Hematopoietic multipotent progenitor cell treated with erythropoietin and hydrocortisone succinate and interleukin-3 and kit ligand, for 15 days (in vitro differentiated cells): ENCODE data around the gene CCDC192.

Source experiments
- DNase-seq: peaks from one replicate; pipeline ENCODE4 v3.0.0-alpha.2; 2015; ENCODE audit warnings: low spot score

Gene CCDC192

GRCh38 chr5:127810707-127811490, 107.7 kb downstream of the CCDC192 start:
- DNase-seq = no peak

GRCh38 chr5:127812570-127812969, 109.4 kb downstream of the CCDC192 start:
- DNase-seq = no peak

DNA sequence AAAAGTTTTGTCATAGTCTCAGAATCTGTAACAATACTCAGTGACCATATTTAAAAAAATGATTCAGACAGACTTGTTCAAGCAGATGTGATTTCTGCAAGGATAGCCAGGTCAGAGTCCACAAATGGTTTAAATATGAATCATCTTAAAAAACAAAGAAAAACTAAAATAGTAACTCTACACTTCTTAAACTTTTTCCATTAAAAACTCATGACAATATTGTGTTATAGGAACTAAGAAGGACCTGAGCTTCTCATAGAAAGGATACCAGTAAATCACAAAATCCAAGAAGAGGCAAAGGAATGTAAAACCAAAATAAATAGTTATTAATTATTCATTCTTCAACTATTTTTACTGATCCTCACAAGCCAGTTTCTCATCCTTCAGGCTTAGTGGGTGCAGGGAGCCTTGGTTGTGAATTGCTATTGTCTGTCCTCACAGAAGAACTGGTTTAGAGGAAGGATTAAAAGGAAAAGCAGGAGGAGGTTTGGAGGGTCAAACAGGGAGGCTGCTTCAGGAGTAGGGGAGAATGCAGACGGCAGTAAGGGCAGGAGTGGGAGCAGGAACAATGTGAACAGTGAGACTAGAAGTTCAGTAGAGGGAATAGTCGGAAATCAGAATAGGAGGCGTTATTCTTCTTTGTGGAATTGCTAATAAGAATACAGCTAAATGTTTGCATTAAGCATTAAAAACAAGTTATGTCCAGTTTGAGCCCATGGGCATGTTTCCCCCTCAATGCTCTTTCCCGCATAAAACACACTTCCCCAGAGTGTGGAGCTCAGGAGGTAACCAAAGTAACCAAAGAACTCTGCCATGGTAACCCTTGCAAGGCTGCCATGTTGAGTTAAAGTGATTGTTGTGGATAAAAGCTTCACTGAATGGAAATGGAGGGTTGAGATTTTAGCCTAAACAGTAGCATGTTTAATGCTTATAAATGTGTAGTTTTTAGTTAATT, 110.7 kb downstream of the CCDC192 start:
- DNase-seq = no peak

- DNase-seq = no peak
Measured at GRCh38 chr5:127814588-127814973, 111.4 kb downstream of the CCDC192 start.

DNA sequence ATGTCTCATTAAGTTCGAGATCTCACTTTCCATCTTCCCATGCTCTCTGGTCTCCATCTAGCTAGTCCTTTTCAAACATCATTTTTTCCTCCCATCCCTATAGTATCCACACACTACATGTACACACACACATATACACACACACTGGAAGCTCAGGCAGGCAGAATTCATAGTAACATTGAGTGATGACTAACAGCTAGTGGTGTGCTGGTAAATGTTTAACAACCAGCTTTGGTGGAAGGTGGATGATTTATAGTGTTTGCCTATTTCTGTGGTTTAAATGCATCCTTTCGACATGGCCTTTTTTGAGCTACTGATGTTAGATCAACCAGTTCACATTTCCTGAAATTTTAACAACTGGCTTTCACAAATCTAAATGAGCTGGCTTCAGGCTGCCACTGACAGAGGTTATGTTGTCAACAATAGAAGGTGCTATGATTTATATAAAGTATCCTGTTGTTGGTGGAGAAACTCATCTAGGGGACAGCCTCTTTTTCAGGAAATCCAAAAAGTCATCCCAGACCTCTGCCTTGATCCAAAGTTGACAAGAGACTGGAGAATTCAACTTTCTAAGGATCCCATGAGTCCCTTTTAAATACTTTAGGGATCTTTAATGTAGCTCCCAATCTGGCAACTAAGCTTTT, 117.8 kb downstream of the CCDC192 start:
- DNase-seq = no peak

- no peak for DNase-seq
Measured at GRCh38 chr5:127821896-127822295, 118.7 kb downstream of the CCDC192 start.

GRCh38 chr5:127824126-127824525, 120.9 kb downstream of the CCDC192 start:
- DNase-seq = no peak

DNA sequence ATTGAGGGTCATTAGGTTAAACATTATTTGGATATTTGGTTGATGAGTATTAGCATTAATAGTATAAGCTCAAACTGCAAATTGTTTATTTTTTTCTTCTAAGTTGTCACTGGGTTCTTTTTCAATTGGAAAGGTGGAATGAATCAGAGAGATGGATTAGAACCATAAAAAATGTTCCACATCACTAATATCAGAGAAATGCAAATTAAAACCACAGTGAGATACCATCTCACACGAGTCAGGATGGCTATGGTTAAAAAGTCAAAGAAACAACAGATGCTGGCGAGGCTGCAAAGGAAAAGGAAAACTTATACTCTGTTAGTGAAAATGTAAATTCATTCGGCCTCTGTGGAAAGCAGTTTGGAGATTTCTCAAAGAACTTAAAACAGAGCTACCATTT, 122.8 kb downstream of the CCDC192 start:
- no peak for DNase-seq

DNA sequence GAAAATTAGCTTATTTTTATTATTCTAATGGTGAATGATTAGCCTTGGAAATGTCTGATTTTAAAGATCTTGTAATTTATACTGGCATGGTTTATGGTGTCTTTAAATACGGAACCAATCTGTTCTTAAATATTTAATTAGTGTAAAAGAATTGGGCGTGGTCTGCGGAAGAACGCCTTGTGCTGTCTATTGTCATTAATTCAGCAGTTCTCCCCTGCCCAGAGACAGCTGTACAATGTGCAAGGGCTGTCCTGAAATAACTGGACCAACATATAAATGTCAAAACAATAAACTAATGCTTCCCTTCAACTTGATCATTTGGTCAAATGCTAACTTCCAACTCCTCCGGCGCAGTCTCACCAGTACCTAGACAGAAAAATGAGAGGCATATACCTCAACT, 124.3 kb downstream of the CCDC192 start:
- no peak for DNase-seq

- DNase-seq = no peak
Measured at GRCh38 chr5:127830157-127830556, 127.0 kb downstream of the CCDC192 start.

DNA sequence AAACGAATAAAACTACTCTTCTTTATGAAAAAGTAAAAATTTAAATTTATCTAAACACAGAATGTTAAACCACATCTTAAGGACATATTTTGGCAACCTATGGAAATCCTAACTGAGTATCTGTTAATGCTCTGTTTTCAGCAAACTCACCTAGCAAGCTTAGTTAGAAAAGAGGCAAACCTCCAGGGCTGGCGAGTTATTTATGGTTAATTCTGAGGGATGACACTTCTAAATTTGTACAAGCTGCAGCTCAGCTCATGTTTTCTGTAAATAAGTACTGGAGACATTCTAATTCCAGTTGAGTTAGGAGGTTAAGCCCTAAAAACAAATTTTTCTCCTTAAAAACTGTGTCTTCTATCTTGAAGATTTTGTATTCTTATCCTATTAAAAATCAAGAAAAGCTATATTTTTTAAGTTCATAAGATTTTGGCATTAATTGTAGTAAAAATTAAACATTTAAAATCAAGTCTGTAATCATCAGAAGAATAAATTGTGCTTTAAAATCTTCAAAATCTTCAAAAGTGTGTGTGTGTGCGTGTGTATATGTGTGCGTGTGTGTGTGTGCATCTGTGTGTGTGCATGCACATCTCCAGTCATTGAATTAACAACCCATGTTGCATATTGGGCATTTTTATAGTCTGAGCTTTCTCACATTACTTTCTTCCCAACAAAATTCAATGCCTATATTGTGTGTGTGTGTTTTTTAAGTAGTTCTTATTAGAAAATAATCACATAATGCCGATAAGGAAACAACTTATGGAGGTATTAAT, 127.8 kb downstream of the CCDC192 start:
- no peak for DNase-seq

GRCh38 chr5:127832067-127832466, 128.9 kb downstream of the CCDC192 start:
- no peak for DNase-seq

GRCh38 chr5:127834094-127834531, 130.9 kb downstream of the CCDC192 start:
- DNase-seq = no peak

GRCh38 chr5:127834554-127834953, 131.4 kb downstream of the CCDC192 start:
- no peak for DNase-seq

DNA sequence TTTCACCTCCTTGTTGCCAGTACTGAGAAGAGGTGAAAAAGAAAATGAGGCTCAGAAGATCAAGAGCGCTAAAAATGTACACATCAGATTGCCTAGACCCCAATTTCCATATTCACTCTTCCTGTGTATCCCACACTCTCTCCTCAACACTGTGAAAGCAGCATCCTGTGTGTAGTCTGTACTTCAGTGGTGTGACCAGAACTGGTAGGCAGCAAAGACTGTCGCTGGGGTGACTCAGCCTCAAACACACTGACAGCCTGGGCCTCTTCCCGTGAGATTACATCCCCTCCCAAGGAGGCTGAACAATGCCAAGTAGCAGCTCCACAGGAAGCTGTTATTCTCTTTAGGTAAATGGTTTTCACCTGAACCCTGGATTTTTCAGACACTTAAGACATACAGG, 135.5 kb downstream of the CCDC192 start:
- no peak for DNase-seq

- no peak for DNase-seq
Measured at GRCh38 chr5:127839072-127839471, 135.9 kb downstream of the CCDC192 start.

- no peak for DNase-seq
Measured at GRCh38 chr5:127839496-127840197, 136.5 kb downstream of the CCDC192 start.

DNA sequence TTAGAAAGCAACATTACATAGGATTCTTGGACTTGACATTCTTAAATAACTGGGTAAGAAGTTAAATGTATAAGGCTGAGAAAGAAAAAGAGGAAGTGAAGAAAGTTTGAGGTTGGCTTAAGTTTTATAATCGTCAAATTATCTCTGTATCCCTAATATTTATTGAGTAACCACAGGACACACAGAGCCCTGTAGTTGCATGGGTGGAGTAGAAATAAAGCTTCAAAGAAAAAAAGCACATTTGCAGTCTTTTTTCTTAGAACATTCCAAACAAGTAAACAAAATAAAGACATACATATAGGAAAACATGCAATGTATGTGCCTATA, 137.0 kb downstream of the CCDC192 start:
- DNase-seq = no peak

DNA sequence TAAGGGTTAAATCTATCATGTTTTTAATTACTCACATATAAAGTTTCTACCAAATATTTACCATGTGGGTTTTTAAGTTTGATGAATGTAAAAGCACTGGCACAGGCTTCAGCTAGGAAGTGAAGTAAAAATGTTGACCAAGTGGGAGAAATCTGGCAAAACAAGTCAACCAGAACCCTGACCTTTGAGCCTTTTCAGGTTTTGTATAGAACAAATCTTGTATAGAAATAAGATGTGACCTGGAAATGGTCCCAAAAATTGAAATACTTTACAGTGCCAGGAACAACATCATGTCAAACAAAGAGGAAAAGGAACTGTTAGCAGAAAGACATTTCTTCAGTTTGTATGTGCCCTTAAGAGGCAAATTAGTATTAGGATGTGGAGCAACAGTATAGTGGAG, 137.6 kb downstream of the CCDC192 start:
- no peak for DNase-seq

- no peak for DNase-seq
Measured at GRCh38 chr5:127844581-127845021, 141.4 kb downstream of the CCDC192 start.

GRCh38 chr5:127846884-127847283, 143.7 kb downstream of the CCDC192 start:
- no peak for DNase-seq
